ENCODE data around the gene STPG3.

DNA sequence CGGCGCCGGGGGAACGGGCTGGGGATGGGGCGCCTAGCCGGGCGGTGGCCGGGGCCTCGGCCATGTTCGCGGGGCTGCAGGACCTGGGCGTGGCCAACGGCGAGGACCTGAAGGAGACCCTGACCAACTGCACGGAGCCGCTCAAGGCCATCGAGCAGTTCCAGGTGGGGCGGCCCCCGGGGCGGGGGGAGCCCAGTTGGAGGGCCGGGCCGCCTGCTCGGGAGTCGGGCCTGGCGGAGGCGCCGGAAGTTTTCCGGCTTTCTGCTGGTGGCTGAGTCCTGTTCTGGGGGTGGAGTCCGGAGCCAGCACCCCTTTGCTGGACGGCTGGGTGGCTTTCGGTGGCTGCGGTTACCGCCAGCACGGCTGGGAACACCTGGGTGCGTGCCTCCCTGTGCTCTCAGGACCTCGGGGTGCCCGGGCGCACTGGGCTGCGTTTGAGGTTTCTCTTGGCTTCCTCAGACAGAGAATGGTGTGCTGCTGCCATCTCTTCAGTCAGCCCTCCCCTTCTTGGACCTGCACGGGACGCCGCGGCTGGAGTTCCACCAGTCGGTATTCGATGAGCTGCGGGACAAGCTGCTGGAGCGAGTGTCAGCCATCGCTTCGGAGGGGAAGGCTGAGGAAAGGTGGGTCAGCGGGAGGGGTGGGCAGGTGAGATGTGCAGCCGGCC is 4.5 kb downstream of the STPG3 start:
- TF ChIP-seq, protein P1, sequence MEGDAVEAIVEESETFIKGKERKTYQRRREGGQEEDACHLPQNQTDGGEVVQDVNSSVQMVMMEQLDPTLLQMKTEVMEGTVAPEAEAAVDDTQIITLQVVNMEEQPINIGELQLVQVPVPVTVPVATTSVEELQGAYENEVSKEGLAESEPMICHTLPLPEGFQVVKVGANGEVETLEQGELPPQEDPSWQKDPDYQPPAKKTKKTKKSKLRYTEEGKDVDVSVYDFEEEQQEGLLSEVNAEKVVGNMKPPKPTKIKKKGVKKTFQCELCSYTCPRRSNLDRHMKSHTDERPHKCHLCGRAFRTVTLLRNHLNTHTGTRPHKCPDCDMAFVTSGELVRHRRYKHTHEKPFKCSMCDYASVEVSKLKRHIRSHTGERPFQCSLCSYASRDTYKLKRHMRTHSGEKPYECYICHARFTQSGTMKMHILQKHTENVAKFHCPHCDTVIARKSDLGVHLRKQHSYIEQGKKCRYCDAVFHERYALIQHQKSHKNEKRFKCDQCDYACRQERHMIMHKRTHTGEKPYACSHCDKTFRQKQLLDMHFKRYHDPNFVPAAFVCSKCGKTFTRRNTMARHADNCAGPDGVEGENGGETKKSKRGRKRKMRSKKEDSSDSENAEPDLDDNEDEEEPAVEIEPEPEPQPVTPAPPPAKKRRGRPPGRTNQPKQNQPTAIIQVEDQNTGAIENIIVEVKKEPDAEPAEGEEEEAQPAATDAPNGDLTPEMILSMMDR (IDR thresholded peaks at IDR 0.05) = no peak
- TF ChIP-seq POLR2A (IDR thresholded peaks at IDR 0.05) = no peak
